GM19240 (cell line): ENCODE measurements around the gene ADGRE1.

ENCODE experiments used
- DNase-seq: peaks from one replicate; pipeline ENCODE4 v3.0.0; 2011; ENCODE audit warnings: low spot score; ENCODE audit not compliant: insufficient read length

ADGRE1 gene

DNA sequence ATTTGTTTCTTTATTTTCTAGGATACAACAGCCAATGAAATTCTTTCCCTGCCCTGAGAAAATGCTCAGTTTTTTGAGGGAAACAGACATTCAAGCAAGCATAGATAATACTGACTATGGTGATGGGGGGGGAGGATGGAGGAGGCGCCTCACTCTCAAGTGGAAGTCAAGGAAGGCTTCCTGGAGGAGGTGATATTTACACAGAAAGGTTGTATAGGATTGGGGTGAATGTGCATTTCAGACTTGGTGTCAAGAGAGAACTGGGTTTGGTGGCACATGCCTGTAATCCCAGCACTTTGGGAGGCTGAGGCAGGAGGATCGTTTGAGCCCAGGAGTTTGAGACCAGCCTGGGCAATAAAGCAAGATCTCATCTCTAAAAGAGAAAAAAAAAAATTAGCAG, 12.2 kb upstream of the ADGRE1 start:
- no peak for DNase-seq

DNA sequence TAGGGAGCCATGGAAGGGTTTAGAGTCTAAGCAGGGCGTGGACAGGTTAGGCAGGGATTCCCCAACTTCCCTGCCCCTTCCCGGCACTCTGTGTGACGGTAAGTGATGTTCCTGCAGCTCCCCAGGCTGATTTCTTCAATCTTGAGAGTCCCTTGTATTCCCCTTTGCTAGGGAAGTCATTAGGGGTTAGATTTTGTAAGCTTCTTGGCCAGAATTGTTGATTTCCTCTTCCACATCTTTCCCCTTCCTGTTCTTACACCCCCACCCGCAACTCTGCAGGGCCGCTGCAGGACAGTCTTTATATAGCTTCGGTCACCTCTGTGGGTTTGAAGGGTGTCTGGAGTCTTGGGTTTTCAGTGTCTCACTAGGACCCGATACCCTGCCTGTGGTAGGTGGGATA, 10.6 kb upstream of the ADGRE1 start:
- DNase-seq = no peak

DNA sequence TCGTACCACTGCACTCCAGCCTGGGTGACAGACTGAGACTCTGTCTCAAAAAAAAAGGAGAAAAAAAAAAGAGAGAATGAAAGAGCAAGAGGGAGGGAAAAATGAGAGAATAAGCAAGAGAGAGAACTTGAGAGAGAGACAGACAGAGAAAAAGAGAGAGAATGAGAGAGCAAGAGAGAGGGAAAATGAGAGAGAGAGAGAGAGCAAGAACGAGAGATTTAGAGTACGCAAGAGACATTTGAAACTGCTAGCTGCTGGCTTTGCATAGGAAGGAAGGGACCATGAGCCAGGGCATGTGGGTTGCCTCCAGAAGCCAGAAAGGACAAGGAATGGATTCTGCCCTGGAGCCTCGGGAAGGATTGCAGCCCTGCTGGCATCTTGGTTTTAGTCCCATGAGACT, 9.6 kb upstream of the ADGRE1 start:
- DNase-seq = no peak

DNA sequence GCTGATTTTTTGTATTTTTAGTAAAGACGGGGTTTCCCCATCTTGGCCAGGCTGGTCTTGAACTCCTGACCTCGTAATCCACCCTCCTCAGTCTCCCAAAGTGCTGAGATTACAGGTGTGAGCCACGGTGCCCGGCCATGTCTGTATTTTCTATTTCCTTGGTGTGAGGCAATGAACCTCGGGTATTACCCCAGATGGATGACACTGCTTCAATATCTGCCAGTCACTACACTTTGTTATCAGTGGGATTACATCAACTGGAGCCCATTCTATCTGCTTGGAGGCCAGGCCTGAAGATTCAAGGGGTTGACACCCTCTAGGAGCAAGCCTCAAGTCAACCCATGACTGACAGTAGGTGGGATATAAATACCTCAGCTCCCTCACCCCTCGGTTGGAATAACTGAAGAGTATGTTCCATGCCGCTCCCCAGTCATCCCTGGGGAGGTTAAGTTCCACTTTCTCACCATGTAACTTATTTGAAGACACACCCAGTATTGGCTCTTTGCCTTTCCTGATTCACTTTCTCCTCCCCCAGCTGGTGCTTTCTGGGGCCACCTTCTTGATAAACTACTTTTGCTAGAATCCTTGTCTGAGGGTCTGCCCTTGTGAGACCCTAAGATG, 992 bp upstream of the ADGRE1 start:
- DNase-seq = no peak

- DNase-seq = no peak
Measured at GRCh38 chr19:6888967-6889366, 1.6 kb downstream of the ADGRE1 start.

GRCh38 chr19:6890401-6890913, 3.1 kb downstream of the ADGRE1 start:
- DNase-seq = no peak

GRCh38 chr19:6890938-6891337, 3.6 kb downstream of the ADGRE1 start:
- DNase-seq = no peak

GRCh38 chr19:6891761-6892385, 4.5 kb downstream of the ADGRE1 start:
- no peak for DNase-seq

DNA sequence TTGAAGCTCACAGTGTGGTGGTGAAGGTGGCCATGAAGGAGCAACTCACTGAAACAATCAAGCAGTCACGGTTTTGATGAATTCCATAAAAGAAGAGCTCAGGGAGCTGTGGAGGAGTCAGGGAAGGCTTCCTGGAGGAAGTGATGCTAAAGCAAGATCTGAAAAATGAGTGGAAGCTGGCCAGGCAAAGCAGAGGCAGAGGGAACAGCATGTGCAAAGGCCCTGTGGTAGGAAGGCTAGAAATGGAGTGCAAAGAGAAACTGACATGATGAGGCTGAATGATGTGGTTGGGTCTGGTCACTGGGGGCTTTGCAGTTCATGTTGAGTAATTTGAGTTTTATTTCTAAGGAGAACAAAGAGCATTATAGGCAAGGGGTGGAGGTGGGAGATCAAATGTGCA, 6.9 kb downstream of the ADGRE1 start:
- DNase-seq = no peak

GRCh38 chr19:6903446-6903845, 16.1 kb downstream of the ADGRE1 start:
- no peak for DNase-seq

- DNase-seq = no peak
Measured at GRCh38 chr19:6906559-6907060, 19.2 kb downstream of the ADGRE1 start.

- DNase-seq = no peak
Measured at GRCh38 chr19:6911523-6911922, 24.1 kb downstream of the ADGRE1 start.

- DNase-seq = no peak
Measured at GRCh38 chr19:6914321-6914720, 26.9 kb downstream of the ADGRE1 start.

DNA sequence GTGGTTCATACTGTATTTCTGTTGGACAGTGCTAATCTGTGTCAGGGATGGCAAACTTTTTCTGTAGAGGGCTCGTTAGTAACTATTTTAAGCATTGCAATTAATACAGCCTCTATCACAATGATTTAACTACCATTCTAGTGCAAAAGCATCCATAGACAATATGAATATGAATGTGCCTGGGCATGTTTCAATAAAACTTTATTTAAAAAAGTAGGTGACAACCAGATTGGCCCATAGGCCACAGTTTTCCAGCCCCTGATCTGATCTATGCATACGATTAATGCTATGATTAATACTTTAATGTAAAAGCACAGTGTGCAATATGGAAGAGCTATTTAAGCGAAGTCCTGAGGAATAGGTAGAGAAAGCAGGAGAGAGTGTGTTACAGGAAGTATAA, 29.6 kb downstream of the ADGRE1 start:
- no peak for DNase-seq

- no peak for DNase-seq
Measured at GRCh38 chr19:6925386-6925785, 38.0 kb downstream of the ADGRE1 start.

- no peak for DNase-seq
Measured at GRCh38 chr19:6925801-6926751, 38.7 kb downstream of the ADGRE1 start.

DNA sequence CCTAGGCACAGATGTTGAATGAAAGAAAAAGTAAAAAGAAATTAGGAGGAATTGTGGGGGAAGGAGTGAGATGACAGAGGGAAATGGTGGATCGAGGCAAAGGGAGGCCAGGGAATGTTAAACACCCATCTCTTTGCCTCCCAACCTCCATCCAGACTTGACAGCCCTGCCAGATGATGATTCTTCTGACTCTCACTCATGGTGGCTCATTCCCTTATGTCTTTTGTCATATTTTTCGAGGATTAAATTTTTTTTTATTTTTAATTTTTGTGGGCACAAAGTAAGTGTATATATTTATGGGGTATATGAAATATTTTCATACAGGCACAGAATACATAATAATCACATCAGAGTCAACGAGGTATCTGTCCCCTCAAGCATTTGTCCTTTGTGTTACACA, 42.8 kb downstream of the ADGRE1 start:
- no peak for DNase-seq

DNA sequence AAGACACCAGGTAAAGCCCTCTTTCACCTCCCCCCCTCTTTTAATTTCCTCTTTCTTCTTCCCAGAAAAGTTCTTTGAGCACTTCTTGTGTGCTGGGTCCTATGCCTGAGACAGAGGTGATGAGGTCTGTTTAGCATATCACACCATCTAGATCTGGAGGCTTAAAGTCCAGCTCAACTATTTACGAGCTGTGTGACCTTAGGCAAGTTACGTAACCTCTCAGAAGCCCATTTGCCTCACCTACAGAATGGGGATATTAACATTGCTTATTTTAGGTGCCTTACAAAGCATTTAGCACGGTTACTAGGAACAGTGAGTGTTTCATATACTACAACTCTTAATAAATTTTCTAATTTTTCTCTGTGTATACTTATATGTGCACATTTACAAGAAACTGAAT, 47.7 kb downstream of the ADGRE1 start:
- DNase-seq = no peak

GRCh38 chr19:6935618-6936017, 48.2 kb downstream of the ADGRE1 start:
- no peak for DNase-seq

- DNase-seq = no peak
Measured at GRCh38 chr19:6945733-6946132, 58.4 kb downstream of the ADGRE1 start.

DNA sequence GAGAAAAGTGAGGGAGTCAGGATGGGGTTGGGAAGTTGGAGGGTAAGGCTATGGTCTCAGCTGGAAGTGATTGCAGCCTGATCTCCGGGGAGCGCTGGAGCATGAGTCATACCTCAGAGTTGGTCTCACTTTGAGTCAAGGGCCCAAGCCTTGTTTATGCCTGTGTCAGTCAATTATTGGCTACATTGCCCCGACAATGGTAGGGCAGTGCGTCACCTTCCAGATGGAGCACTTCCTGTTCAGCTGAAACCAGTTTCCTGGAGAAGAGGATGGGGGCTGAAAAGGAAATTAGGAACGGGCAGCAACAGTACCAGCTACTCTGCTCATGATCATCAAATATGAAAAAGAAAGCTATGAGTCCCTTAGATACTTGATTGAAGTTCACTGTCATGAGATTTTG, 60.4 kb downstream of the ADGRE1 start:
- peak; percentile 12 for DNase-seq

GRCh38 chr19:6948884-6949283, 61.5 kb downstream of the ADGRE1 start:
- no peak for DNase-seq
